Measurements from ENCODE around the gene RYR1. TPM values are rescaled to one million over a fixed set of nuclear protein-coding genes. Genes with fewer than 3 reads are reported as not detected.

Gene RYR1
- total RNA-seq, 2 experiments from 2014 or later: 2.0 to 3.1 TPM

GRCh38 chr19:38531515-38531914, 98.0 kb downstream of the RYR1 start:
- no peak for ATAC-seq
- peaks cover 12% of the 10 kb centered on the region for H3K9me3 Mint-ChIP-seq (ENCODE audit: low read depth)
- DNase-seq: no peak
- POLR2A ChIA-PET: no interaction called here
- peaks cover 6% of the 10 kb centered on the region for H3K36me3 Mint-ChIP-seq (ENCODE audit: low read depth)
- no peak overlapping the region for H3K27ac Mint-ChIP-seq
- no peaks in the 10 kb centered on the region for H3K27me3 Mint-ChIP-seq
- H3K4me3 Mint-ChIP-seq: no peak overlapping the region
- CTCF ChIA-PET: interaction anchor here (0.8 kb wide), 1 partner anchor 13 kb away, joined by 3 read pairs; no protein-coding TSS in a partner anchor
- peaks cover 4% of the 10 kb centered on the region for H3K4me1 Mint-ChIP-seq
- intact Hi-C loops (cut with DNase I, micrococcal nuclease): no loop called here

- CTCF ChIA-PET: interaction anchor here (0.6 to 1.3 kb wide), 4 partner anchors 11 to 202 kb away, joined by 3 to 4 read pairs (median 3); no protein-coding TSS in a partner anchor
- intact Hi-C loops (cut with DNase I, micrococcal nuclease): no loop called here
These were observed 99.4 kb downstream of the RYR1 start for GRCh38 chr19:38532939-38533338.

DNA sequence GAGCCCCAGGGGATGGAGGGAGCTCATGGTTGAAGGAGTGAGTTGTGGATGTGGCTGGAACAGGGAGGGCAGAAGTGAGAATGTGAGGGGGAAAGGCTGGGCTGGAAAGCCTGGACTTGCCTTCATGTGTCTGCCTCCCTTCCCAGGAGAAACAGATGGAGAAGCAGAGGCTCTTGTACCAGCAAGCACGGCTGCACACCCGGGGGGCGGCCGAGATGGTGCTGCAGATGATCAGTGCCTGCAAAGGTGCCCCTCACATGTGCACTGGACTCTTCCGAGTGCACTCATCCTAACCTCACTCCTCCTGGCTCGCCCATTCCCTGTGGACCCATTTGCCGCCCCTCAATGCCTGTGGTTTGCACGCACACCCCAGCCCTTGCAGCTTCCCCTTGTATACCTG, 101.1 kb downstream of the RYR1 start:
- Mint-ChIP-seq H3K27ac (no peak overlapping the region), H3K9me3 (ENCODE audit: low read depth) (peaks cover 12% of the 10 kb centered on the region), H3K27me3 (no peaks in the 10 kb centered on the region), H3K4me1 (peaks cover 34% of the 10 kb centered on the region), H3K4me3 (no peak overlapping the region), H3K36me3 (ENCODE audit: low read depth) (peaks cover 12% of the 10 kb centered on the region)
- CTCF ChIA-PET: no interaction called here
- DNase-seq (no peak), ATAC-seq (no peak)
- POLR2A ChIA-PET: no interaction called here
- intact Hi-C loops (cut with DNase I, micrococcal nuclease): no loop called here

More at GRCh38 chr19:38532939-38533338, 99.4 kb downstream of the RYR1 start:
- DNase-seq: no peak
- Mint-ChIP-seq H3K27ac (no peak overlapping the region), H3K9me3 (ENCODE audit: low read depth) (peaks cover 12% of the 10 kb centered on the region), H3K4me3 (no peak overlapping the region), H3K4me1 (peaks cover 18% of the 10 kb centered on the region), H3K36me3 (ENCODE audit: low read depth) (peaks cover 6% of the 10 kb centered on the region), H3K27me3 (no peaks in the 10 kb centered on the region)
- ATAC-seq: no peak
- POLR2A ChIA-PET: interaction anchor here (0.8 to 1.0 kb wide), 2 partner anchors 13 to 102 kb away, joined by 3 read pairs; no protein-coding TSS in a partner anchor

DNA sequence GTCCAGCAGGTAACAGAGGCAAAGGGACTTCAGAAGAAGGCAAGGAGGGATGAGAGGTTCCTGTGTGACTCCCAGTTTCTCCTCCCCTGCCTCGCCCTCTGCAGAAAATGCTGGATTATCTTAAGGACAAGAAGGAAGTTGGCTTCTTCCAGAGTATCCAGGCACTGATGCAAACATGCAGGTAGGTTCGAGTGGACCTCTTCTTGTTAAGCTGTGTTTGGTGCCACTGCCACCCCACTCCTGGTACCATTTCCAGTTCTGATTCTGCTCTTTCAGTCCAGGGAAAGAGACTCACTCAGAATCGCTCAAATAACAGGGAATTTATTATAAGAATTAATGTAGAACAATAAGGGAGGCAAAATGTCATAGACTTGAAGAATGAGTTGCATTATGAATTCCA, 101.7 kb downstream of the RYR1 start:
- Mint-ChIP-seq H3K9me3 (ENCODE audit: low read depth) (peaks cover 14% of the 10 kb centered on the region), H3K27me3 (no peaks in the 10 kb centered on the region), H3K27ac (no peak overlapping the region), H3K4me3 (no peak overlapping the region), H3K4me1 (peaks cover 38% of the 10 kb centered on the region), H3K36me3 (ENCODE audit: low read depth) (peaks cover 12% of the 10 kb centered on the region)
- ChIA-PET POLR2A (no interaction called here), CTCF (interaction anchor here (0.9 kb wide), 1 partner anchor 8 kb away, joined by 3 read pairs; no protein-coding TSS in a partner anchor)
- intact Hi-C loops (cut with DNase I, micrococcal nuclease): no loop called here
- no peak for ATAC-seq
- DNase-seq: no peak

- Mint-ChIP-seq H3K9me3 (ENCODE audit: low read depth) (peaks cover 14% of the 10 kb centered on the region), H3K4me3 (no peak overlapping the region), H3K4me1 (peaks cover 38% of the 10 kb centered on the region), H3K27ac (peak overlapping the region; percentile 25), H3K27me3 (no peaks in the 10 kb centered on the region), H3K36me3 (ENCODE audit: low read depth) (peaks cover 12% of the 10 kb centered on the region)
- POLR2A ChIA-PET: no interaction called here
- ATAC-seq (no peak), DNase-seq (no peak)
- intact Hi-C loops (cut with DNase I, micrococcal nuclease): no loop called here
- CTCF ChIA-PET: interaction anchor here (0.5 kb wide), 1 partner anchor 14 kb away, joined by 3 read pairs; no protein-coding TSS in a partner anchor
These were observed 103.8 kb downstream of the RYR1 start for GRCh38 chr19:38537071-38537936.

- peaks cover 14% of the 10 kb centered on the region for H3K9me3 Mint-ChIP-seq (ENCODE audit: low read depth)
- peak overlapping the region; percentile 36 for H3K4me3 Mint-ChIP-seq
- CTCF ChIA-PET: interaction anchor here (0.6 to 1.2 kb wide), 3 partner anchors 13 to 391 kb away, joined by 3 to 6 read pairs (median 3); no protein-coding TSS in a partner anchor
- ATAC-seq (no peak), DNase-seq (no peak)
- POLR2A ChIA-PET: no interaction called here
- peaks cover 12% of the 10 kb centered on the region for H3K36me3 Mint-ChIP-seq (ENCODE audit: low read depth)
- no peaks in the 10 kb centered on the region for H3K27me3 Mint-ChIP-seq
- peaks cover 38% of the 10 kb centered on the region for H3K4me1 Mint-ChIP-seq
- peak overlapping the region; percentile 89 for H3K27ac Mint-ChIP-seq
- intact Hi-C loops (cut with DNase I, micrococcal nuclease): loop anchor here in 1 of 2 experiments (2.0 kb wide), 1 partner anchor 24 kb away; no protein-coding TSS in a partner anchor
These were observed 104.9 kb downstream of the RYR1 start for GRCh38 chr19:38538386-38538785.

DNA sequence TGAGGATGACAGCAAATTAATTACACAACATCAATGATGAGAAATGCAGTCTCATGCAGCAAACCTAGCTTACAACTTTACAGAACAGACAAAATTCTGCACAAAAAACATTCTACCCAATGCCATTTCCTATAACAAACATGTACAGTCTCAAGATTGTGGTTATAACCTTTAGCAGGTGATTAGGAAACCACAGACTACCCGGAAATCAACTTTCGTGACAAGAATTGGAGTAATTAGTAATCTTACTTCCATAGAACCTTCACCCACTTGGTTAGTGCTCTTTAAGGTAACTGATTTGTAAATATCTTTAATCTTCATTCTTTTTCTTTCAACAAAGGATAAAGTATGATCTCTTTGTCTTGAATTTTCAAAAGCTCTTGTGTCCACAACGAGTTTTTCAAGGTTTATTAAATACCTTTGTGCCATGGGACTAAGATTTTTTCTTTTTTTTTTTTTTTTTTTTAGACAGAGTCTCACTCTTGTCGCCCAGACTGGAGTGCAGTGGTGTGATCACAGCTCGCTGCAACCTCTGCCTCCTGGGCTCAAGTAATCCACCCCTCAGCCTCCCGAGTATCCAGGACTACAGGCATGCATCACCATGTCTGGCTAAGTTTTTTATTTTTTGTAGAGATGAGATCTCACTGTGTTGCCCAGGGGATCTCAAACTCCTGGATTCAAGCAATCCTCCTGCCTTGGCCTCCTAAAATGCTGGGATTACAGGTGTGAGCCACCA, 105.5 kb downstream of the RYR1 start:
- DNase-seq (peak; percentile 49), ATAC-seq (peak; percentile 87)
- H3K36me3 Mint-ChIP-seq (ENCODE audit: low read depth): peaks cover 12% of the 10 kb centered on the region
- ChIA-PET CTCF (interaction anchor here (0.7 to 1.2 kb wide), 3 partner anchors 12 to 1796 kb away, joined by 3 read pairs; no protein-coding TSS in a partner anchor), POLR2A (interaction anchor here (0.6 kb wide), 1 partner anchor 126 kb away, joined by 4 read pairs; no protein-coding TSS in a partner anchor)
- peak overlapping the region; percentile 89 for H3K27ac Mint-ChIP-seq
- peak overlapping the region; percentile 36 for H3K4me3 Mint-ChIP-seq
- H3K4me1 Mint-ChIP-seq: peaks cover 41% of the 10 kb centered on the region
- no peaks in the 10 kb centered on the region for H3K27me3 Mint-ChIP-seq
- peaks cover 14% of the 10 kb centered on the region for H3K9me3 Mint-ChIP-seq (ENCODE audit: low read depth)
- intact Hi-C loops (cut with DNase I, micrococcal nuclease): loop anchor here in 1 of 2 experiments (1.0 to 2.0 kb wide), 3 partner anchors 24 to 116 kb away; no protein-coding TSS in a partner anchor

DNA sequence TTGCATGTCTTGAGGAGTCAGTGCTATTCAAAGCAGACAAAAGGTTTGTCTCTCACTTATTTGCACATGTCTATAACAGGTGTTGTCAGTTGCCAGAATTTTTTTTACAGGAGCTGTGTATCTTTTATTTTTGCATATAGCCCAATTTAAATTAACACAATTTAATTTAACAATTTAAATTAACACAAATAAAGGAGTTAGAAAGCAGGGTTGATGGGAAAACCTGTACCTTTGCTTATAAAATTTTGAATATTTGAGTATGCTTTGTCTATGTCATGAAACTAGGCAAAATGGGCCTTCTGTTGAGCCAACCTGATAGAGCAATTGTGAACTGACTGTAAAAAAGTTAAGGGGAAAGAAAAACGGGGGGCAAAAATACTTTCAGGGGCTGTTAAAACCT, 106.3 kb downstream of the RYR1 start:
- Mint-ChIP-seq H3K27ac (peak overlapping the region; percentile 89), H3K36me3 (ENCODE audit: low read depth) (peaks cover 8% of the 10 kb centered on the region), H3K27me3 (no peaks in the 10 kb centered on the region), H3K4me1 (peaks cover 49% of the 10 kb centered on the region), H3K4me3 (no peak overlapping the region), H3K9me3 (ENCODE audit: low read depth) (peaks cover 12% of the 10 kb centered on the region)
- CTCF ChIA-PET: no interaction called here
- DNase-seq (no peak), ATAC-seq (no peak)
- POLR2A ChIA-PET: no interaction called here
- intact Hi-C loops (cut with DNase I, micrococcal nuclease): loop anchor here in 1 of 2 experiments (1.0 to 2.0 kb wide), 3 partner anchors 25 to 116 kb away; no protein-coding TSS in a partner anchor

- H3K27me3 Mint-ChIP-seq: no peaks in the 10 kb centered on the region
- intact Hi-C loops (cut with DNase I, micrococcal nuclease): no loop called here
- H3K36me3 Mint-ChIP-seq (ENCODE audit: low read depth): peaks cover 6% of the 10 kb centered on the region
- ChIA-PET POLR2A (no interaction called here), CTCF (interaction anchor here (0.5 kb wide), 1 partner anchor 107 kb away, joined by 3 read pairs; no protein-coding TSS in a partner anchor)
- ATAC-seq (no peak), DNase-seq (no peak)
- H3K27ac Mint-ChIP-seq: no peak overlapping the region
- H3K4me3 Mint-ChIP-seq: no peak overlapping the region
- H3K9me3 Mint-ChIP-seq (ENCODE audit: low read depth): peaks cover 2% of the 10 kb centered on the region
- H3K4me1 Mint-ChIP-seq: peaks cover 46% of the 10 kb centered on the region
These were observed 108.5 kb downstream of the RYR1 start for GRCh38 chr19:38542040-38542439.

DNA sequence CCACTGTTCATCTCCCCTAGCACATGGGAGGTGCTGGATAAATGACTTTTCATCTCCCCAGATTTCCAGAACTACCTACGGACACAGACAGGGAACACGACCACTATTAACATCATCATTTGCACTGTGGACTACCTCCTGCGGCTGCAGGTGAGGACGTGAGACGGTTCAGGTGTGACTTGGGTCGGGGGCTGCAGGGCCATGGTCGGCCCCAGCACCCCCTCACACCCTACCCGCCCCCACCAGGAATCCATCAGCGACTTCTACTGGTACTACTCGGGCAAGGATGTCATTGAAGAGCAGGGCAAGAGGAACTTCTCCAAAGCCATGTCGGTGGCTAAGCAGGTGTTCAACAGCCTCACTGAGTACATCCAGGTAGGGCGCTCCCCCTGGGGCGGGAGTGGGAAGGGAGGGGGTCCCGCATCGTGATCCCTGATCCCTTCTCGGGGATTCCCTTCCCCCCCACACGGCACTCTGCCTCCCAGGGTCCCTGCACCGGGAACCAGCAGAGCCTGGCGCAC, 109.9 kb downstream of the RYR1 start:
- ATAC-seq (no peak), DNase-seq (no peak)
- ChIA-PET POLR2A (no interaction called here), CTCF (interaction anchor here (0.6 to 2.7 kb wide), 10 partner anchors 8 to 397 kb away, joined by 3 to 32 read pairs (median 4); partner anchors contain the start of genes EIF3K and FAM98C)
- peaks cover 33% of the 10 kb centered on the region for H3K4me1 Mint-ChIP-seq
- H3K36me3 Mint-ChIP-seq (ENCODE audit: low read depth): peaks cover 5% of the 10 kb centered on the region
- no peak overlapping the region for H3K27ac Mint-ChIP-seq
- intact Hi-C loops (cut with DNase I, micrococcal nuclease): no loop called here
- H3K27me3 Mint-ChIP-seq: no peaks in the 10 kb centered on the region
- H3K4me3 Mint-ChIP-seq: peak overlapping the region; percentile 63
- peaks cover 2% of the 10 kb centered on the region for H3K9me3 Mint-ChIP-seq (ENCODE audit: low read depth)

Measured in activated CD4-positive, alpha-beta T cell treated with anti-CD3 and anti-CD28 coated beads for 36 hours (primary cell).